ENCODE data around the gene IL10RA. TPM values are rescaled to one million over a fixed set of nuclear protein-coding genes. Genes with fewer than 3 reads are reported as not detected.
"Not testable (repeated sequence)": the region's sequence is repeated elsewhere in the genome, so short reads cannot be mapped to it uniquely, and the experiment has no call there.

The IL10RA gene
- total RNA-seq, 1 donor from 2014 or later = 0.60 TPM

- not testable (repeated sequence) for DNase-seq (ENCODE audit: low read depth)
These were observed 21.5 kb downstream of the IL10RA start for GRCh38 chr11:118007563-118008270.

- DNase-seq (ENCODE audit: low read depth) = no peak
These were observed 22.2 kb downstream of the IL10RA start for GRCh38 chr11:118008271-118008911.

GRCh38 chr11:118009864-118010737 lies 23.9 kb downstream of the IL10RA start:
- no peak for DNase-seq (ENCODE audit: low read depth)

GRCh38 chr11:118010738-118011461 lies 24.7 kb downstream of the IL10RA start:
- DNase-seq (ENCODE audit: low read depth) = no peak

GRCh38 chr11:118012083-118012669 lies 26.0 kb downstream of the IL10RA start:
- peak; percentile 65 for DNase-seq (ENCODE audit: low read depth)

- no peak for DNase-seq (ENCODE audit: low read depth)
These were observed 27.8 kb downstream of the IL10RA start for GRCh38 chr11:118014022-118014421.

- DNase-seq (ENCODE audit: low read depth) = no peak
These were observed 29.2 kb downstream of the IL10RA start for GRCh38 chr11:118015385-118015841.

GRCh38 chr11:118016104-118016503 lies 29.9 kb downstream of the IL10RA start:
- DNase-seq (ENCODE audit: low read depth) = no peak

- DNase-seq (ENCODE audit: low read depth) = no peak
These were observed 30.9 kb downstream of the IL10RA start for GRCh38 chr11:118017111-118017510.

- DNase-seq (ENCODE audit: low read depth) = no peak
These were observed 31.6 kb downstream of the IL10RA start for GRCh38 chr11:118017631-118018315.

- DNase-seq (ENCODE audit: low read depth) = no peak
These were observed 32.2 kb downstream of the IL10RA start for GRCh38 chr11:118018401-118018800.

- DNase-seq (ENCODE audit: low read depth) = no peak
These were observed 35.0 kb downstream of the IL10RA start for GRCh38 chr11:118021146-118021545.

GRCh38 chr11:118027694-118028093 lies 41.5 kb downstream of the IL10RA start:
- no peak for DNase-seq (ENCODE audit: low read depth)

- DNase-seq (ENCODE audit: low read depth) = no peak
These were observed 42.4 kb downstream of the IL10RA start for GRCh38 chr11:118028626-118029025.

GRCh38 chr11:118033443-118033842 lies 47.2 kb downstream of the IL10RA start:
- no peak for DNase-seq (ENCODE audit: low read depth)

- no peak for DNase-seq (ENCODE audit: low read depth)
These were observed 55.9 kb downstream of the IL10RA start for GRCh38 chr11:118042141-118042540.

- no peak for DNase-seq (ENCODE audit: low read depth)
These were observed 56.6 kb downstream of the IL10RA start for GRCh38 chr11:118042796-118043195.

- no peak for DNase-seq (ENCODE audit: low read depth)
These were observed 59.0 kb downstream of the IL10RA start for GRCh38 chr11:118045191-118045590.

- DNase-seq (ENCODE audit: low read depth) = no peak
These were observed 60.1 kb downstream of the IL10RA start for GRCh38 chr11:118046051-118046963.
